Right lobe of liver (tissue), 4 donors: ENCODE results near the gene PRR29.

Experiments
- CTCF ChIP-seq, 4 donors: fragments of 200-600 bp in 3 of 4; fragments of 450-650 bp in 1 of 4; IDR thresholded peaks; one replicate each; pipeline versions ENCODE4 v1.5.1 to v1.8.0; 2016 to 2022; ENCODE audit warnings: antibody characterized with exemption in 4 of 4, mild to moderate bottlenecking in 2 of 4
- POLR2A ChIP-seq: fragments of 450-650 bp; IDR thresholded peaks from one replicate; pipeline ENCODE4 v1.6.1; 2017; ENCODE audit warnings: antibody characterized with exemption, mild to moderate bottlenecking
- donor health status: DM: no; HTN: no; CAD: no.
- donor health status: DM: no; HTN: no; CAD: no.
- donor health status: DM: no; HTN: yes; CAD: no.

DNA sequence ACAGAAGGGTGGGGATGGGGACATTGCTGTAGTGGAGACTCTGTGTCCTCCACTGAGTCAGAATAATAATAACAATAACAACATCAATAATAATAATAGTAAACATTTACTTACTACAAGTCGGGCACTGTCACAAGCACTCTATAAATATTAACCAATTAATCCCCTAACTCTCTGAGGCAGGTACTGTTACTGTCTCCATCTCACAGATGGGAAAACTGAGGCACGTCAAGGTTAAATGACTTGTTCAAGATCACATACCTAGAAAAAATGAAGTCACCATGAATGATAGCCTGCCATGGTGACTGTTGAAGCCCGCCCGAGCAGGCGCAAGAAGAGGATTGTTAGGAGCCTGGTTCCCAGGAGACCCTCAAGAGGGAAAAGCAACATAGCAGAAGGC is 10.2 kb downstream of the PRR29 start:
- no peak for TF ChIP-seq CTCF (IDR thresholded peaks at IDR 0.05)
- no peak for TF ChIP-seq POLR2A
